Measurements from ENCODE around the gene SP2. TPM values are rescaled to one million over a fixed set of nuclear protein-coding genes. Genes with fewer than 3 reads are reported as not detected.

Gene SP2
- total RNA-seq, 2 donors from 2014 or later = 15.2 to 15.8 TPM

DNA sequence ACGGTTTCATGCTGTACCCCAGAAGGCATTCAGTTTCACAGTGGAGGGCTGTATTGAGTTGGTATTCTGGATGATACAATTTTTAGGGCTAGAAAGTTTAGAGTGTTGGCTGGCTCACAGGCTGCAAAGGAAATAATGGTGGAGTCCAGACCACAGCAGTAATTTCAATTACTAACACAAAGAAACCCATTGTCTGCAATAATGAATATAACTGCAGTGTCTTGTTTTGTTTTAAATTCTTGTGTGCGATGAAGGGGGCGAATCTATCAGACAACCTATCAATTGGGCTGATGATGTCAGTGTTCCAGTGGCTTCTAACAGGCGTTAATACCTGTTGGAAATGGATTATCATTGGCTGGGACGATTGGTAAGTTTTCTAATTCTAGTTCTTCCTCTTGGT lies 1.5 kb downstream of the SP2 start:
- Histone ChIP-seq H3K27me3 (replicated peaks; ENCODE audit: insufficient read depth) (no peaks in the 10 kb centered on the region), H3K27ac (peak overlapping the region in 1 of 2 donors; percentile 98), H3K4me3 (no peak overlapping the region), H3K9me3 (no peaks in the 10 kb centered on the region), H3K4me1 (replicated peaks) (no peaks in the 10 kb centered on the region), H3K36me3 (no peaks in the 10 kb centered on the region)
- DNase-seq (ENCODE audit: low spot score) = no peak
- intact Hi-C loops (cut with DNase I) = loop anchor here (5.0 kb wide), 1 partner anchor 75 kb away; the partner anchor contains the start of gene CDK5RAP3
- 51% methylated on average over 5 of the region's 5 CpGs for WGBS
- TF ChIP-seq POLR2A (IDR thresholded peaks at IDR 0.05) (no peak), POLR2AphosphoS5 (IDR thresholded peaks at IDR 0.05) (no peak), CTCF (IDR thresholded peaks at IDR 0.05) (no peak)

GRCh38 chr17:47898241-47898640 lies 2.2 kb downstream of the SP2 start:
- H3K4me1 ChIP-seq (replicated peaks) = no peaks in the 10 kb centered on the region
- no peak for DNase-seq (ENCODE audit: low spot score)
- no peaks in the 10 kb centered on the region for H3K36me3 ChIP-seq
- H3K27ac ChIP-seq = no peak overlapping the region
- intact Hi-C loops (cut with DNase I) = loop anchor here (5.0 kb wide), 1 partner anchor 74 kb away; the partner anchor contains the start of gene CDK5RAP3
- H3K27me3 ChIP-seq (replicated peaks; ENCODE audit: insufficient read depth) = no peaks in the 10 kb centered on the region
- TF ChIP-seq POLR2AphosphoS5 (IDR thresholded peaks at IDR 0.05) (no peak), CTCF (IDR thresholded peaks at IDR 0.05) (no peak), POLR2A (IDR thresholded peaks at IDR 0.05) (no peak)
- no peak overlapping the region for H3K4me3 ChIP-seq
- no peaks in the 10 kb centered on the region for H3K9me3 ChIP-seq

DNA sequence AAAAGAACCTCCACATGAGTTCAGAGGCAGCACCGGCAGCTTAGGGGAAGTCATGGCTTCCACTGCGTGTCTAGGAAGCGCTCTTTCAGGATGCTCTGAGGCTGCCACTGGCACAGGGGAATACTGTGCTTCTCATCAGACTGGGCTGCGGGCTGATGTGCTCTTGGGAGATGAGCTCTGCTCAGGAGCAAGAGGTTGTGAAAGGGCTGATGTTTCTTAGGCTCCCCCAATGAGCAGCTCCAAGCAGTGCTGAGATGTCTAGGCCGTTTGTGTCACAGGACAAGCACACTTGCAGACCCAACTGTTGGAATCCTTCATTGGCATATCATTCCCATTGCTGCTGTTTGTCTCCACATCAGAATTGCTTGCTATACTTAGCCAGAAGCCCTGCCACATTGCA lies 3.6 kb downstream of the SP2 start:
- TF ChIP-seq POLR2A (IDR thresholded peaks at IDR 0.05) (no peak), CTCF (IDR thresholded peaks at IDR 0.05) (no peak), POLR2AphosphoS5 (IDR thresholded peaks at IDR 0.05) (no peak)
- no peak overlapping the region for H3K4me3 ChIP-seq
- no peaks in the 10 kb centered on the region for H3K9me3 ChIP-seq
- H3K4me1 ChIP-seq (replicated peaks) = no peaks in the 10 kb centered on the region
- H3K27me3 ChIP-seq (replicated peaks; ENCODE audit: insufficient read depth) = no peaks in the 10 kb centered on the region
- no peaks in the 10 kb centered on the region for H3K36me3 ChIP-seq
- intact Hi-C loops (cut with DNase I) = loop anchor here (5.0 kb wide), 1 partner anchor 73 kb away; the partner anchor contains the start of gene CDK5RAP3
- WGBS = 94% methylated on average over 5 of the region's 5 CpGs
- H3K27ac ChIP-seq = no peak overlapping the region
- no peak for DNase-seq (ENCODE audit: low spot score)

DNA sequence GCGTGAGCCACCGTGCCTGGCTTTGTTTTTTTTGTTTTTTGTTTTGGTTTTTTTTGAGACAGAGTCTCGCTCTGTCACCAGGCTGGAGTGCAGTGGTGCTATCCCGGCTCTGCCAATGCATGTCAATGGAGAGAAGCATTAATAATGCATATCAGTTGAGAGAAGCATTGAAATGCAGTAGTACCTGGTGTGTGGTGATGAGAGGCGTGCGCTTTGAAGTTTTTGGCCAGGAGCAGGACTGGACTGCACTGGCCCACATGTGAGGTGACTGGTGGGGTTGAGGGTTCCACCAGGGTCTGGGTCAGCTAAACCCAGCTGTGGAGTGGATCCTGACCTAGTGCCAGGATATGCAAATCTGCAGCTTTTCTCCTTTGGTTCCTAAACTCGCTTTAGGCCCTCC lies 5.4 kb downstream of the SP2 start:
- intact Hi-C loops (cut with DNase I) = no loop called here
- WGBS = 78% methylated on average over 7 of the region's 7 CpGs
- no peak for DNase-seq (ENCODE audit: low spot score)
- no peaks in the 10 kb centered on the region for H3K27me3 ChIP-seq (replicated peaks; ENCODE audit: insufficient read depth)
- no peaks in the 10 kb centered on the region for H3K4me1 ChIP-seq (replicated peaks)
- H3K36me3 ChIP-seq = no peaks in the 10 kb centered on the region
- TF ChIP-seq CTCF (IDR thresholded peaks at IDR 0.05) (no peak), POLR2A (IDR thresholded peaks at IDR 0.05) (no peak), POLR2AphosphoS5 (IDR thresholded peaks at IDR 0.05) (no peak)
- H3K9me3 ChIP-seq = no peaks in the 10 kb centered on the region
- no peak overlapping the region for H3K27ac ChIP-seq
- H3K4me3 ChIP-seq = no peak overlapping the region

DNA sequence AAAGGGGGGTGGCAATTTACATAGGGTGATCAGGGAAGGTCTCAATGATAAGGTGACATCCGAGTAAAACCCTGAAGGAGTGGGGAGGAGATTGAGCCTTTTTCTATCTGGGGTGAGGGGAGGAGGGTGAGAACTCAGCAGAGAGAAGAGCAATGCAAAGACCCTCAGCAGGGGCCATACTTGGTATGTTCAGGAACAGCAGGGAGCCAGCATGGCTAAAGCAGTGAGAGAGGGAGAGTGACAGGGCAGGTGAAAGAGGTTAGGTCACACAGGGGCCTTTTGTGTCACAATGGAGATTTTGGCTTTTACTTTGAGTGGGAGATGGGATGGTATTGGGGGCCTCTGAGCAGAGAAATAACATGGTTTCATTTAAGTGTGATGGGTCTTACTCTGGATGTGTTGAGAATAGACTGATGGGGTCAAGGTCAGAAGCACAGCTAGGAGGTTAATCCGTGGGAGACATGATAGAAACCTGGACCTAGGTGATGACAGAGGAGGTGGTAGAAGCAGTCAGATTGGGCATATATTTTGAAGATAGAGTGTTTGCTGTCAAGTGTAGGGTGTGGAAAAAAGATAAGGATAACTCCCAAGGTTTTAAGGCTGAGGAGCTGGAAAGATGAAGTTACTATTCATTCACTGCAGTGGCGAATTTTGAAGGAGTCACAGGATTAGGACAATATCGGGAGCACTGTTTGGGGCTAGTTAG lies 6.2 kb downstream of the SP2 start:
- WGBS = 76% methylated on average over 4 of the region's 4 CpGs
- intact Hi-C loops (cut with DNase I) = no loop called here
- H3K9me3 ChIP-seq = no peaks in the 10 kb centered on the region
- H3K36me3 ChIP-seq = no peaks in the 10 kb centered on the region
- no peak overlapping the region for H3K4me3 ChIP-seq
- H3K27me3 ChIP-seq (replicated peaks; ENCODE audit: insufficient read depth) = no peaks in the 10 kb centered on the region
- H3K27ac ChIP-seq = no peak overlapping the region
- DNase-seq (ENCODE audit: low spot score) = no peak
- TF ChIP-seq CTCF (IDR thresholded peaks at IDR 0.05) = no peak
- TF ChIP-seq POLR2A (IDR thresholded peaks at IDR 0.05) = no peak
- TF ChIP-seq POLR2AphosphoS5 (IDR thresholded peaks at IDR 0.05) = no peak
- H3K4me1 ChIP-seq (replicated peaks) = no peaks in the 10 kb centered on the region

All from prostate gland (tissue), 2 donors.